ENCODE results near the gene CHCHD5.
A peak's percentile ranks its signal among the peaks of the same experiment; 100 is the strongest.
"Not testable (repeated sequence)": the region's sequence is repeated elsewhere in the genome, so short reads cannot be mapped to it uniquely, and the experiment has no call there.

CHCHD5 gene

GRCh38 chr2:112584134-112584890 lies at the start of gene CHCHD5:
CHCHD5 (plus strand) TSS chr2:112584609; CDS start chr2:112584648, 39 bp downstream.
- DNase-seq (ENCODE audit: low read depth, low spot score), result peak; percentile 98

GRCh38 chr2:112534826-112535225 lies 49.6 kb upstream of the CHCHD5 start:
- no peak for DNase-seq (ENCODE audit: low read depth, low spot score)

GRCh38 chr2:112536665-112537064 lies 47.7 kb upstream of the CHCHD5 start:
- DNase-seq (ENCODE audit: low read depth, low spot score), result not testable (repeated sequence)

GRCh38 chr2:112539306-112539705 lies 45.1 kb upstream of the CHCHD5 start:
- DNase-seq (ENCODE audit: low read depth, low spot score), result no peak

- DNase-seq (ENCODE audit: low read depth, low spot score), result no peak
Measured at GRCh38 chr2:112540906-112541305, 43.5 kb upstream of the CHCHD5 start.

- DNase-seq (ENCODE audit: low read depth, low spot score), result peak; percentile 4
Measured at GRCh38 chr2:112541315-112542122, 42.9 kb upstream of the CHCHD5 start.

GRCh38 chr2:112542123-112542983 lies 42.1 kb upstream of the CHCHD5 start, which contains the start of gene POLR1B:
POLR1B (plus strand) TSS chr2:112542465; CDS start chr2:112542495, 30 bp downstream.
- peak; percentile 92 for DNase-seq (ENCODE audit: low read depth, low spot score)

- peak; percentile 19 for DNase-seq (ENCODE audit: low read depth, low spot score)
Measured at GRCh38 chr2:112542984-112543661, 41.3 kb upstream of the CHCHD5 start.

- DNase-seq (ENCODE audit: low read depth, low spot score), result no peak
Measured at GRCh38 chr2:112547333-112547732, 37.1 kb upstream of the CHCHD5 start.

- DNase-seq (ENCODE audit: low read depth, low spot score), result no peak
Measured at GRCh38 chr2:112548980-112549379, 35.4 kb upstream of the CHCHD5 start.

GRCh38 chr2:112566104-112566503 lies 18.3 kb upstream of the CHCHD5 start:
- DNase-seq (ENCODE audit: low read depth, low spot score), result no peak

- DNase-seq (ENCODE audit: low read depth, low spot score), result not testable (repeated sequence)
Measured at GRCh38 chr2:112566508-112566907, 17.9 kb upstream of the CHCHD5 start.

GRCh38 chr2:112572005-112572404 lies 12.4 kb upstream of the CHCHD5 start:
- no peak for DNase-seq (ENCODE audit: low read depth, low spot score)

GRCh38 chr2:112577756-112578155 lies 6.7 kb upstream of the CHCHD5 start:
- DNase-seq (ENCODE audit: low read depth, low spot score), result peak; percentile 5

GRCh38 chr2:112579241-112579640 lies 5.2 kb upstream of the CHCHD5 start:
- no peak for DNase-seq (ENCODE audit: low read depth, low spot score)

GRCh38 chr2:112580084-112580483 lies 4.3 kb upstream of the CHCHD5 start:
- no peak for DNase-seq (ENCODE audit: low read depth, low spot score)

GRCh38 chr2:112582314-112582746 lies 2.1 kb upstream of the CHCHD5 start:
- peak; percentile 10 for DNase-seq (ENCODE audit: low read depth, low spot score)

GRCh38 chr2:112583497-112584133 lies 794 bp upstream of the CHCHD5 start:
- DNase-seq (ENCODE audit: low read depth, low spot score), result no peak

- no peak for DNase-seq (ENCODE audit: low read depth, low spot score)
Measured at GRCh38 chr2:112584891-112585250, 462 bp downstream of the CHCHD5 start.

- no peak for DNase-seq (ENCODE audit: low read depth, low spot score)
Measured at GRCh38 chr2:112585400-112585799, 991 bp downstream of the CHCHD5 start.
